ENCODE data around the gene DUSP8.

DUSP8 gene

GRCh38 chr11:1553808-1554594 lies 18.1 kb downstream of the DUSP8 start:
- no peak for DNase-seq (ENCODE audit: low read depth)
- TF ChIP-seq CTCF (IDR thresholded peaks at IDR 0.05; ENCODE audit: control insufficient read depth, insufficient read depth, low read depth, low read length, missing control alignments): no peak
- no peak overlapping the region for H3K4me3 ChIP-seq (ENCODE audit: control insufficient read depth, low read depth, low read length)

- H3K4me3 ChIP-seq (ENCODE audit: control insufficient read depth, low read depth, low read length): no peak overlapping the region
- DNase-seq (ENCODE audit: low read depth): no peak
- no peak for TF ChIP-seq CTCF (IDR thresholded peaks at IDR 0.05; ENCODE audit: control insufficient read depth, insufficient read depth, low read depth, low read length, missing control alignments)
Observed at GRCh38 chr11:1549338-1550330, 22.4 kb downstream of the DUSP8 start.

- H3K4me3 ChIP-seq (ENCODE audit: control insufficient read depth, low read depth, low read length): peak overlapping the region; percentile 7
Observed at GRCh38 chr11:1548221-1549070, 23.6 kb downstream of the DUSP8 start.

GRCh38 chr11:1547467-1548098 lies 24.5 kb downstream of the DUSP8 start:
- no peak overlapping the region for H3K4me3 ChIP-seq (ENCODE audit: control insufficient read depth, low read depth, low read length)
- no peak for DNase-seq (ENCODE audit: low read depth)
- TF ChIP-seq CTCF (IDR thresholded peaks at IDR 0.05; ENCODE audit: control insufficient read depth, insufficient read depth, low read depth, low read length, missing control alignments): no peak

More at GRCh38 chr11:1548221-1549070, 23.6 kb downstream of the DUSP8 start:
- no peak for TF ChIP-seq CTCF (IDR thresholded peaks at IDR 0.05; ENCODE audit: control insufficient read depth, insufficient read depth, low read depth, low read length, missing control alignments)
- DNase-seq (ENCODE audit: low read depth): peak; percentile 7

GRCh38 chr11:1546536-1547466 lies 25.3 kb downstream of the DUSP8 start:
- DNase-seq (ENCODE audit: low read depth): no peak
- no peak overlapping the region; the same call in 1 of the 2 replicates for H3K4me3 ChIP-seq (ENCODE audit: control insufficient read depth, low read depth, low read length)
- TF ChIP-seq CTCF (IDR thresholded peaks at IDR 0.05; ENCODE audit: control insufficient read depth, insufficient read depth, low read depth, low read length, missing control alignments): peak; percentile 24

Measured in AG09309 (cell line).